Stimulated activated CD8-positive, alpha-beta memory T cell treated with anti-CD3 and anti-CD28 coated beads, Interleukin-15, amount 100 ng/mL, for 48 hours (primary cell): Measurements from ENCODE around the gene GALNT10.

ENCODE experiments used
- DNase-seq, 2 donors: peaks; one replicate each; pipeline ENCODE4 v3.0.0-alpha.2; 2020; ENCODE audit warnings: low read depth in 2 of 2

Gene GALNT10

GRCh38 chr5:154445422-154446194 lies 255.1 kb downstream of the GALNT10 start, which contains the start of gene SAP30L:
Gene SAP30L, plus strand, starts transcription at chr5:154445997. Its CDS starts 608 bp downstream, at chr5:154446605.
- DNase-seq = peak; percentile 90 to 93

GRCh38 chr5:154446195-154447088 lies 255.9 kb downstream of the GALNT10 start:
- peak in 1 of 2 donors; percentile 11 for DNase-seq

DNA sequence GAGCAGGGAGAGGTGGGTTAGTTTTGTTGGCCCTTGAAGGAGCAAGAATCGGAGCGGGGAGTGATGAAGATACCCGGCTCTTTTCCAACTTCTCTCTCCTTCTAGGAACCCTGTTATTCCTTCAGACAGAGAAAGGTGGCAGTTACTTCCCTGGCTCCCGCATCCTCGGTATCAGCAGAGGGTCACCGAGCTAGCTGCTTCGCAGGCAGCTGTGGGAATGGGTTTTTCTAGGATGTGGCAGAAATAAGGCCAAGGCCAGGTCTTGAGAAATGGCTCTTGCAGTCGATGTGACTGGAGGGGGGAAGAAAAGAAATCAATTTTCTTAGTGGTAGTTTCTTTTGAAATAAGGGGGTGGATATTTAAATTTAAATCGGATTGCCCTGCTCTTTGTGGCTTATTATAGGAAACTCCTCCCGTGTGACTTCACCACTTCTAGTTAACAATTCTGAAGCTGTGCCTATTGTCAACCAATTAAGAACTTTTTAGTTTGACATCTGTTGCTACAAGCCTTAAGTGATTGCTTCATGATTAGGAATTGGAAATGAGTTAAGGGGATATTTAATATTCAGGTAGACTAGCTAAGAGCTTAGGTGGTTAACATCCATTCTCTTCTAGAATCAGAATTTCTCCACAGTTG lies 256.7 kb downstream of the GALNT10 start:
- DNase-seq = no peak

DNA sequence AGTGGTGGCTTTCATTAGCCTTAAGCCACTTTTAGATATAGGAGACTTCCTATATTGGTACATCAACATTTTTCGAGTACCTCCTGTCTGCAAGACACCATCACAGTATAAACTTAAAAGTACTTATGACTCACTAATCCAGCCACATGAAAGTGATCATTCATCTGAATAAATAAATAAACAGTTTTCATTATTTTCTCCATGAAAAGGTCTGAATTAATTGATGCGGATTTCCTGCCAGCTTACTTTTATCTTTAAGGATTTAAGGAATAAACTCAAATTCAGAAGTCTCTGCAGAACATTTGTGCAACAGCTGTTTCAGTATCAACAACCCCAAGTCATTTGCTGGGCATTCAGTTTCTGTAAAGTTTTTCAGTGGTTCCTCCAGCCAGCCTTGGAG lies 259.3 kb downstream of the GALNT10 start:
- DNase-seq = no peak

GRCh38 chr5:154451957-154452356 lies 261.4 kb downstream of the GALNT10 start:
- no peak for DNase-seq

DNA sequence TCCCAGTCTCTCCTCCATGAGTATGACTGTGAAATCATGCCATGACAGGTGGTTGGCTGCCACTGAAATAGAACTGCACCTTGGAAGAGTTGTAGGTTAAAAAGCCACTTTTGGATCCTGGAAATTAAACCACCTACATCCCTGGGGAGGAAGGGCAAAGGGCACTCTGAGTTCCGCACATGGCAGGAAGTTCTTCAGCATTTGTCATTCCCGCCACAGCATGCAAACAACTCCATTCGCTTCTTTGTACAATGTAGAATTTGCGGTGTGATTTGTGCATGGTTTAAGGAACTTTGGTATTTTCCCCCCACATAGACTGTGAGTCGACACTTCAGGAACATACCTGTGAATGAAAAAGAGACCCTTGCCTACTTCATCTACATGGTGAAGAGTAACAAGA lies 265.1 kb downstream of the GALNT10 start:
- no peak for DNase-seq

DNA sequence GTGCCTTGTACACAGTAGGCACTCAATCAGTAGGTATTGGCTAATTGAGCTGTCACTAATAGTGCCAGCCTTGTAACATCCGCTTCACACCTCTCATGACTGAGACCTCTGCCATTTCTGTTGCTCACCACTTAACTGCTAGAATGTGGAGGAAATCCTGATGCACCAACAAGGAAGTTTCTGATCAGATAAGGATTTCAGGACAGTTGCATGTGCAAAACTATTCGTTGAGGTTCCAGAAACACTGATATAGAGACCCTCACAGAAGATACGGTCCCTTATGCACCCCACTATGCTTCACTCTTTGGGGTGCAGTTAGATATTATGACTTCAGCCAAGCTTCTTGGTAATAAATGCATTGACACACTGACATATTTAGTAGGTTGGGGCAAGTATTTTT lies 266.0 kb downstream of the GALNT10 start:
- DNase-seq = no peak

- no peak for DNase-seq
These were observed 268.5 kb downstream of the GALNT10 start for GRCh38 chr5:154459015-154459414.

DNA sequence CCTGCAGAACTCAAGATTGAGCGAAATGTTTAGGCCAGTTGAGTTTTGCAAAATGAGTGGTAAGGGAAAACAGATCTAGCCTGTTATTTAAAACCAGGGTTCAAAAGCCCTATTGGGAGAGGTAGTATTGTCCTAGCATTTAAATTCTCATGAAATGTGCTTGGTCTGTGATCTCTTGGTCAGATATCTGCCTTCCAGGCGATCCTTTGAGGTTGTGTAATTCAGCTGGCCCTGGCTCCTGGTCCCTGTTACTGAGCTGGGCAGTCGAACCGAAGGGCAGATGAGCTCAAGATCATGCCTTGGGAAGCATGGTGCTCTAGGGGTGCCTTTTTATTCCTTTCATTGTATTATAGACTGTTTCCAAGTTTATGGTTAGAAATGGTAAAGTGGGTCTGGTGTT lies 269.6 kb downstream of the GALNT10 start:
- DNase-seq = no peak

- DNase-seq = no peak
These were observed 271.0 kb downstream of the GALNT10 start for GRCh38 chr5:154461531-154461930.

DNA sequence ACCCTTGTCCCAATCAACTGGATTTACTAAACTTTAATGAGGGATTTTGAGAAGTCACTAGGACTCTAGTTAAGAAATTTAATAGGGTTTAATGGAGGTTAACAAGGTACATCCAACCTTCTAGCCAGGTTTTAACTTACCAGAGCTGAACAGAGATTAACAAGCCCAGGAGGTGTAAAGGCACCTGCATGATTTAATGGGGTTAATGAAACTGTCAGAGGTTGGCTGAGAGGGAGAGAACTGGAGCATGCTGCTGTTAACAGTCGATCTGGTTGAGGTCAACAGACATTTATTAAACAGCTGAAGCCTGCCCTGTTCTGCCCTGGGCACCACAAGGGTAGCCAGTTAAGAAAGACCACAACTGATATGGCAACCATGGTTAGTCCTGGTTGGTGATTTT lies 273.9 kb downstream of the GALNT10 start:
- DNase-seq = no peak

DNA sequence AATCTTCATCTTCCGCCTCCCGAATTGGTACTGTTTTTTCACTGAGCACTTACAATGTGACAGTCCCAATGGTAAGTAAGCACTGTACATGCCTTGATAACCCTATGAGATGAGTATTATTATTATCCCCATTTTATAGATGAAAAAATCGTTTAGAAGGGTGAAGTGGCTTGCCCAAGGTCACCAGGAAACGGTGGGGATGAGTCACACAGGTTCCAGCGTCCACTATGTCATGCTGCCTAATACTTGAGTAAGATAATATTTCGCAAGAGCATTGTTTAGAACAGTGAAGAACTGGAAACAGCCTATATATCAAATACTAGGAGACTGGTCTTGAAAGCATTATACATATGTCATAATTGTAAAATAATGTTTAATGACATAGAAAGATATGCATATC lies 274.6 kb downstream of the GALNT10 start:
- no peak for DNase-seq

DNA sequence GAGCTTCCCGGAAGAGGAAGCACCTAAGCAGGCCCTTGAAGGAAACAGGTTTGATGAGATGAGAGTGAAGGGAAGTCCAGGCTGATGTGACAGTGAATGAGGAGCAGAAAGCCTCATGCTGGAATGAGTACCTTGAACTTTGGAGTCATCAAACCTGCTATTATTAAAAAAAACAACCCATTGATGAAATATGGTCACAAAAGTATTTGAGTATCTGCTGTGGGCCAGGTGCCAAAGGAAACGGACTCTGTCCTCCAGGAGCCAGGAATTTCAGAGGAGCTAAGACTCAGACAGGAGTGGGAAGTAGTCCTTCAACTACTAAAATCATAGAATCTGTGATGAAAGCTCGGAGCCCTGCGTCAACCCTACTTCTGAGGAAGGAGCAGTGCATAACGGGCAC lies 275.6 kb downstream of the GALNT10 start:
- no peak for DNase-seq

DNA sequence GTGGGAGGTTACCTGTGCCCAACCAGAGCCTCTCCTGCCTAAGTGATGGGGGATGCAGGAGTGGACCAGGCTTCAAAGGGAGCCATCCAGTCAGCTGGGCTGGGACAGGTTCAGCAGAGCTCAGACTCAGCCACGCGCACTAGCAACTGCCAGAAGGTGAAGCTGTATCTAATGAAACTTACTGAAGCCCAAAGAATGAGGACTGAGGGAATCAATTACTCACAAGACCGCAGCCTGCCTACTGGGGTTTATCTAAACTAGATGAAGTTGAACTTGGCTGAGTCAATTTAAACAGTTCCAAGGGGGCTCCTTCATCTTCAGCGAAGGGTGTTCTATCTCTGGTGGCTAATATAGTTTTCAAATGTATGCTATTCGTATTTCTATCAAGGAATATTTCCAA lies 276.1 kb downstream of the GALNT10 start:
- no peak for DNase-seq

- DNase-seq = peak; percentile 41 to 65
These were observed 277.3 kb downstream of the GALNT10 start for GRCh38 chr5:154467655-154468354.

DNA sequence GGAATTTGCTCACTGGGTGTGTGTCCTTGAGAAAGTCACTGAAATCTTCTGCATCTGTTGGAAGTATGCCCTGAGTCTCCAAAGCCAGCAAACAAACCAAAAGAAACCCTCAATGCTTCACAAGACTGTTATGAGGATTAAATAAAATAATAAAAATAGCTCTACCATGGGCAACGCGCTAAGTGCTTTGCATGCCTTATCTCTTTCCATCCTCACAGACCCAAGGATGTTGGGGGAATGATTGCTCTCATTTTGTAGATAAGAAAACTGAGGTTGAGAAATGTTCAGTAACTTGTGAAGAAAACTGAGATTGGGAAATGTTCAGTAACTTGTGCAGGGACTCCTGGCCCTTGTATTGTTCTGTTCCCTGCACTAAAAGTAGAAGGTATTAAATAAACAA lies 279.6 kb downstream of the GALNT10 start:
- no peak for DNase-seq
